Measurements from ENCODE around the gene SLC6A1. TPM values are rescaled to one million over a fixed set of nuclear protein-coding genes. Genes with fewer than 3 reads are reported as not detected.

The SLC6A1 gene
- polyA plus RNA-seq, 1 donor, result 1.3 TPM

- DNase-seq, result no peak
- no peaks in the 10 kb centered on the region for H3K4me1 ChIP-seq (ENCODE audit: control insufficient read depth, insufficient read depth, low read length)
- H3K36me3 ChIP-seq (ENCODE audit: control insufficient read depth, insufficient read depth, low read length), result no peaks in the 10 kb centered on the region
- H3K4me3 ChIP-seq (ENCODE audit: low read length), result no peak overlapping the region
- no peaks in the 10 kb centered on the region for H3K9me3 ChIP-seq (ENCODE audit: control insufficient read depth, low read depth, low read length)
- H3K27me3 ChIP-seq (ENCODE audit: control insufficient read depth, insufficient read depth, low read length), result peaks cover 1% of the 10 kb centered on the region
- no peak overlapping the region for H3K27ac ChIP-seq (ENCODE audit: low read length)
- 67% methylated on average over 1 of the region's 3 CpGs for WGBS (ENCODE audit: insufficient coverage, low lambda C conversion rate)
These were observed 26.7 kb downstream of the SLC6A1 start for GRCh38 chr3:11019116-11019819.

- no peak overlapping the region for H3K4me3 ChIP-seq (ENCODE audit: low read length)
- H3K4me1 ChIP-seq (ENCODE audit: control insufficient read depth, insufficient read depth, low read length), result no peaks in the 10 kb centered on the region
- H3K27me3 ChIP-seq (ENCODE audit: control insufficient read depth, insufficient read depth, low read length), result no peaks in the 10 kb centered on the region
- H3K27ac ChIP-seq (ENCODE audit: low read length), result no peak overlapping the region
- H3K36me3 ChIP-seq (ENCODE audit: control insufficient read depth, insufficient read depth, low read length), result no peaks in the 10 kb centered on the region
- H3K9me3 ChIP-seq (ENCODE audit: control insufficient read depth, low read depth, low read length), result no peaks in the 10 kb centered on the region
- no peak for DNase-seq
- WGBS (ENCODE audit: insufficient coverage, low lambda C conversion rate), result no CpG with 5 or more reads among the region's 2 CpGs
These were observed 28.2 kb downstream of the SLC6A1 start for GRCh38 chr3:11020764-11021163.

GRCh38 chr3:11021611-11022011 lies 29.1 kb downstream of the SLC6A1 start:
- no peaks in the 10 kb centered on the region for H3K36me3 ChIP-seq (ENCODE audit: control insufficient read depth, insufficient read depth, low read length)
- no peak overlapping the region for H3K27ac ChIP-seq (ENCODE audit: low read length)
- no peaks in the 10 kb centered on the region for H3K27me3 ChIP-seq (ENCODE audit: control insufficient read depth, insufficient read depth, low read length)
- no peaks in the 10 kb centered on the region for H3K4me1 ChIP-seq (ENCODE audit: control insufficient read depth, insufficient read depth, low read length)
- no peak overlapping the region for H3K4me3 ChIP-seq (ENCODE audit: low read length)
- no CpG with 5 or more reads among the region's 8 CpGs for WGBS (ENCODE audit: insufficient coverage, low lambda C conversion rate)
- no peak for DNase-seq
- no peaks in the 10 kb centered on the region for H3K9me3 ChIP-seq (ENCODE audit: control insufficient read depth, low read depth, low read length)

GRCh38 chr3:11022115-11022514 lies 29.6 kb downstream of the SLC6A1 start:
- H3K9me3 ChIP-seq (ENCODE audit: control insufficient read depth, low read depth, low read length), result no peaks in the 10 kb centered on the region
- no peak for DNase-seq
- no peak overlapping the region for H3K4me3 ChIP-seq (ENCODE audit: low read length)
- H3K27ac ChIP-seq (ENCODE audit: low read length), result no peak overlapping the region
- no peaks in the 10 kb centered on the region for H3K4me1 ChIP-seq (ENCODE audit: control insufficient read depth, insufficient read depth, low read length)
- no CpG with 5 or more reads among the region's 10 CpGs for WGBS (ENCODE audit: insufficient coverage, low lambda C conversion rate)
- H3K36me3 ChIP-seq (ENCODE audit: control insufficient read depth, insufficient read depth, low read length), result no peaks in the 10 kb centered on the region
- H3K27me3 ChIP-seq (ENCODE audit: control insufficient read depth, insufficient read depth, low read length), result no peaks in the 10 kb centered on the region

GRCh38 chr3:11024181-11024580 lies 31.6 kb downstream of the SLC6A1 start:
- no peak overlapping the region for H3K27ac ChIP-seq (ENCODE audit: low read length)
- no peaks in the 10 kb centered on the region for H3K27me3 ChIP-seq (ENCODE audit: control insufficient read depth, insufficient read depth, low read length)
- H3K4me1 ChIP-seq (ENCODE audit: control insufficient read depth, insufficient read depth, low read length), result no peaks in the 10 kb centered on the region
- peaks cover 3% of the 10 kb centered on the region for H3K9me3 ChIP-seq (ENCODE audit: control insufficient read depth, low read depth, low read length)
- no peak overlapping the region for H3K4me3 ChIP-seq (ENCODE audit: low read length)
- no peaks in the 10 kb centered on the region for H3K36me3 ChIP-seq (ENCODE audit: control insufficient read depth, insufficient read depth, low read length)
- DNase-seq, result no peak
- no CpG with 5 or more reads among the region's 4 CpGs for WGBS (ENCODE audit: insufficient coverage, low lambda C conversion rate)

GRCh38 chr3:11029948-11030347 lies 37.4 kb downstream of the SLC6A1 start:
- Histone ChIP-seq H3K36me3 (ENCODE audit: control insufficient read depth, insufficient read depth, low read length) (no peaks in the 10 kb centered on the region), H3K27me3 (ENCODE audit: control insufficient read depth, insufficient read depth, low read length) (no peaks in the 10 kb centered on the region), H3K4me1 (ENCODE audit: control insufficient read depth, insufficient read depth, low read length) (no peaks in the 10 kb centered on the region), H3K4me3 (ENCODE audit: low read length) (no peak overlapping the region), H3K27ac (ENCODE audit: low read length) (no peak overlapping the region), H3K9me3 (ENCODE audit: control insufficient read depth, low read depth, low read length) (peaks cover 3% of the 10 kb centered on the region)
- WGBS (ENCODE audit: insufficient coverage, low lambda C conversion rate), result 86% methylated on average over 1 of the region's 3 CpGs
- DNase-seq, result no peak

- no CpG with 5 or more reads among the region's 3 CpGs for WGBS (ENCODE audit: insufficient coverage, low lambda C conversion rate)
- Histone ChIP-seq H3K4me1 (ENCODE audit: control insufficient read depth, insufficient read depth, low read length) (no peaks in the 10 kb centered on the region), H3K27me3 (ENCODE audit: control insufficient read depth, insufficient read depth, low read length) (peaks cover 5% of the 10 kb centered on the region), H3K4me3 (ENCODE audit: low read length) (no peak overlapping the region), H3K36me3 (ENCODE audit: control insufficient read depth, insufficient read depth, low read length) (no peaks in the 10 kb centered on the region), H3K27ac (ENCODE audit: low read length) (no peak overlapping the region), H3K9me3 (ENCODE audit: control insufficient read depth, low read depth, low read length) (no peaks in the 10 kb centered on the region)
- no peak for DNase-seq
These were observed 41.3 kb downstream of the SLC6A1 start for GRCh38 chr3:11033871-11034270.

GRCh38 chr3:11034309-11034985 lies 41.9 kb downstream of the SLC6A1 start:
- Histone ChIP-seq H3K4me3 (ENCODE audit: low read length) (no peak overlapping the region), H3K27me3 (ENCODE audit: control insufficient read depth, insufficient read depth, low read length) (peaks cover 5% of the 10 kb centered on the region), H3K9me3 (ENCODE audit: control insufficient read depth, low read depth, low read length) (no peaks in the 10 kb centered on the region), H3K27ac (ENCODE audit: low read length) (no peak overlapping the region), H3K4me1 (ENCODE audit: control insufficient read depth, insufficient read depth, low read length) (no peaks in the 10 kb centered on the region), H3K36me3 (ENCODE audit: control insufficient read depth, insufficient read depth, low read length) (no peaks in the 10 kb centered on the region)
- no peak for DNase-seq
- no CpG with 5 or more reads among the region's 5 CpGs for WGBS (ENCODE audit: insufficient coverage, low lambda C conversion rate)

- WGBS (ENCODE audit: insufficient coverage, low lambda C conversion rate), result 80% methylated on average over 2 of the region's 19 CpGs
- H3K27me3 ChIP-seq (ENCODE audit: control insufficient read depth, insufficient read depth, low read length), result peaks cover 5% of the 10 kb centered on the region
- H3K27ac ChIP-seq (ENCODE audit: low read length), result no peak overlapping the region
- no peaks in the 10 kb centered on the region for H3K36me3 ChIP-seq (ENCODE audit: control insufficient read depth, insufficient read depth, low read length)
- DNase-seq, result no peak
- no peak overlapping the region for H3K4me3 ChIP-seq (ENCODE audit: low read length)
- H3K4me1 ChIP-seq (ENCODE audit: control insufficient read depth, insufficient read depth, low read length), result no peaks in the 10 kb centered on the region
- no peaks in the 10 kb centered on the region for H3K9me3 ChIP-seq (ENCODE audit: control insufficient read depth, low read depth, low read length)
These were observed 43.4 kb downstream of the SLC6A1 start for GRCh38 chr3:11035757-11036505.

- H3K36me3 ChIP-seq (ENCODE audit: control insufficient read depth, insufficient read depth, low read length), result no peaks in the 10 kb centered on the region
- WGBS (ENCODE audit: insufficient coverage, low lambda C conversion rate), result no CpG with 5 or more reads among the region's 24 CpGs
- H3K27ac ChIP-seq (ENCODE audit: low read length), result no peak overlapping the region
- no peaks in the 10 kb centered on the region for H3K4me1 ChIP-seq (ENCODE audit: control insufficient read depth, insufficient read depth, low read length)
- DNase-seq, result no peak
- H3K4me3 ChIP-seq (ENCODE audit: low read length), result no peak overlapping the region
- H3K9me3 ChIP-seq (ENCODE audit: control insufficient read depth, low read depth, low read length), result no peaks in the 10 kb centered on the region
- H3K27me3 ChIP-seq (ENCODE audit: control insufficient read depth, insufficient read depth, low read length), result peaks cover 5% of the 10 kb centered on the region
These were observed 44.8 kb downstream of the SLC6A1 start for GRCh38 chr3:11037241-11037873.
